ENCODE measurements around the gene VWA8. TPM values are rescaled to one million over a fixed set of nuclear protein-coding genes. Genes with fewer than 3 reads are reported as not detected.
A peak's percentile ranks its signal among the peaks of the same experiment; 100 is the strongest.

VWA8 gene
- total RNA-seq, 1 experiment from 2014 or later = 21.4 TPM

DNA sequence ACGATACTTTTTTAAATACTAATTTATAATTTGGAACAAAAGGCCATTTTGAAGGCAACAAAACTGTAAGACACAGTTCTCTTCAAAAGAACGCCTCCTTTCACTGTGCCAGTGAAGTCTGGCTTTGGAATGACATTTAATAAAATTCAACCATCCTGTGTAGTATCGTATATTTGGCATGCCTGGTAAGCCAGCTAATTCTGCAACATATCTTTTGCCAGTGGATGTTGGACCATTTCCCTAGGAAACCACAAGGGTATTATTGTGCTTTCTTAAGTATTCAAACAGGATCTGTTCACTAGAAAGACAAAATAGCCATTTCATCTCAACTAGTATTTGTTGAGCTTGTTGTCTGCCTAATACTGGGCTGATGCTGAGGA lies 391.9 kb downstream of the VWA8 start:
- peaks cover 5% of the 10 kb centered on the region for H3K36me3 Mint-ChIP-seq (ENCODE audit: insufficient read depth, unreplicated experiment)
- no peak for DNase-seq (ENCODE audit: unreplicated experiment)
- no peaks in the 10 kb centered on the region for H3K27me3 Mint-ChIP-seq (ENCODE audit: insufficient read depth, unreplicated experiment)
- ChIA-PET CTCF (no interaction called here), POLR2A (interaction anchor here (0.7 kb wide), 1 partner anchor 39 kb away, joined by 4 read pairs; no protein-coding TSS in a partner anchor)
- peak overlapping the region; percentile 31 for H3K27ac Mint-ChIP-seq (ENCODE audit: low read depth, unreplicated experiment)
- no peak overlapping the region for H3K4me3 Mint-ChIP-seq (ENCODE audit: unreplicated experiment)
- no peaks in the 10 kb centered on the region for H3K9me3 Mint-ChIP-seq (ENCODE audit: unreplicated experiment)
- intact Hi-C loops (cut with micrococcal nuclease) = loop anchor here (10.0 kb wide), 1 partner anchor 154 kb away; no protein-coding TSS in a partner anchor
- TF ChIP-seq, protein P1, sequence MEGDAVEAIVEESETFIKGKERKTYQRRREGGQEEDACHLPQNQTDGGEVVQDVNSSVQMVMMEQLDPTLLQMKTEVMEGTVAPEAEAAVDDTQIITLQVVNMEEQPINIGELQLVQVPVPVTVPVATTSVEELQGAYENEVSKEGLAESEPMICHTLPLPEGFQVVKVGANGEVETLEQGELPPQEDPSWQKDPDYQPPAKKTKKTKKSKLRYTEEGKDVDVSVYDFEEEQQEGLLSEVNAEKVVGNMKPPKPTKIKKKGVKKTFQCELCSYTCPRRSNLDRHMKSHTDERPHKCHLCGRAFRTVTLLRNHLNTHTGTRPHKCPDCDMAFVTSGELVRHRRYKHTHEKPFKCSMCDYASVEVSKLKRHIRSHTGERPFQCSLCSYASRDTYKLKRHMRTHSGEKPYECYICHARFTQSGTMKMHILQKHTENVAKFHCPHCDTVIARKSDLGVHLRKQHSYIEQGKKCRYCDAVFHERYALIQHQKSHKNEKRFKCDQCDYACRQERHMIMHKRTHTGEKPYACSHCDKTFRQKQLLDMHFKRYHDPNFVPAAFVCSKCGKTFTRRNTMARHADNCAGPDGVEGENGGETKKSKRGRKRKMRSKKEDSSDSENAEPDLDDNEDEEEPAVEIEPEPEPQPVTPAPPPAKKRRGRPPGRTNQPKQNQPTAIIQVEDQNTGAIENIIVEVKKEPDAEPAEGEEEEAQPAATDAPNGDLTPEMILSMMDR (IDR thresholded peaks at IDR 0.05; ENCODE audit: unreplicated experiment) = no peak
- no peaks in the 10 kb centered on the region for H3K4me1 Mint-ChIP-seq (ENCODE audit: insufficient read depth, unreplicated experiment)
- no TSS peak for BruUV-seq (replicated peaks)

DNA sequence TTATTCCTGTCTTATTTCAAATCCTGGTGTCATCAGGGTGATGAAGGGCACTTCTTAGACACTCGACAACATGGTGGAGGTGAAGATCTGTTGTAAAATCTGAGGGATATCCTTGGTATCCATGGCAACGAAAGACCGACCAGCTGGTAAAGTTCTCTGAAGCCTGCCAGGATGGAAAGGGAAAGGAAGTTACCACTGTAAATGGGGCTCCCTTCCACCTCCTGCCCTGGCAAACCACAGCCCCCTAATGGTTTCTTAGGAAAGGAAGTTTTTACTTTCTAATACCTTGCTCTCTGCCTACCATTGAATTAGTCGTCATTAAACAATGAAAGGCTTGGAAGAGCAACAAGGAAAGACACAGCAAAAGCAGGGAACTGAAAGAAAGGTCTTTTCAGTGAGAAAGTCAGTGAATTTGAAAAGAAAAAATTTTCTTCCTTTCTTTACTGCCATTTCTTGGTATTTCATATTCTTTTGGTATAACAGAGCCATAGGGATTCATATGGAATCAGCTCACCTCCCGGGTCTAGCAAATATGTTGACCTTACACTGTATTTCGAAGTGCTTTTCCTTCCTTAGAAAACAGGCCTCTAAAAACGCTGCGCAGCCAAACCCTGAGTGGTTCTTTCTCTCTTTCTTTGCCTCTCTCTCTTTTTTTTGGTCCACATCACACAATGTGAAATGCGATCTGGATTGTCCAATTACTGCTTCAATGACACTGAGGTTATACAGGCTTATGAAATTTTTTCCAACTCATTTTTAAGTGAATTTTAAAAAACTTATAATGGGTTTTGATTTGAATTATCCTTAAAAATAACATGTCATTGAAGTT lies 392.6 kb downstream of the VWA8 start:
- ChIA-PET POLR2A (interaction anchor here (0.7 kb wide), 1 partner anchor 39 kb away, joined by 4 read pairs; no protein-coding TSS in a partner anchor), CTCF (no interaction called here)
- TF ChIP-seq, protein P1 (IDR thresholded peaks at IDR 0.05; ENCODE audit: unreplicated experiment) = no peak
- Mint-ChIP-seq H3K36me3 (ENCODE audit: insufficient read depth, unreplicated experiment) (peaks cover 5% of the 10 kb centered on the region), H3K9me3 (ENCODE audit: unreplicated experiment) (no peaks in the 10 kb centered on the region), H3K4me3 (ENCODE audit: unreplicated experiment) (no peak overlapping the region), H3K27me3 (ENCODE audit: insufficient read depth, unreplicated experiment) (no peaks in the 10 kb centered on the region), H3K27ac (ENCODE audit: low read depth, unreplicated experiment) (no peak overlapping the region), H3K4me1 (ENCODE audit: insufficient read depth, unreplicated experiment) (no peaks in the 10 kb centered on the region)
- DNase-seq (ENCODE audit: unreplicated experiment) = no peak
- BruUV-seq (replicated peaks) = no TSS peak
- intact Hi-C loops (cut with micrococcal nuclease) = loop anchor here (10.0 kb wide), 1 partner anchor 154 kb away; no protein-coding TSS in a partner anchor

DNA sequence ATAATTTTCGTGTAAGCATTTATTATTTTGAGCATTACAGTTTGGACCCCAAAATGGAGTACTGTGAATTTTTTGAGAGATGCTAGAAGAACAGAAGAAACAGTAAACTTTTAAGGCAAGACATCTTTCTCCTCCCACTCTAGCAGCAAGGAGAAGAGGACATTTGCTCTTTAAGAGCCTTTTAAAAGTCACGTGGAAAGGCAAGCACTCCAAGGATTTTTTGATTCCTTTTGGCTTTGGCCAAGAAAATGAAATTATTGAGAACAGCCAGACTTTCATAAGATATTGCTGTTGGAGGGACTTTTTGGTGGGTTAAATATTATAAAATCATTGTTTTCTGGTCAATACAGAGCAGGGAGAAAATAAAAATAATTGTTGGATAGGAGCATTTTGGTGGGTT lies 393.5 kb downstream of the VWA8 start:
- Mint-ChIP-seq H3K9me3 (ENCODE audit: unreplicated experiment) (no peaks in the 10 kb centered on the region), H3K27ac (ENCODE audit: low read depth, unreplicated experiment) (no peak overlapping the region), H3K4me3 (ENCODE audit: unreplicated experiment) (no peak overlapping the region), H3K4me1 (ENCODE audit: insufficient read depth, unreplicated experiment) (peaks cover 4% of the 10 kb centered on the region), H3K27me3 (ENCODE audit: insufficient read depth, unreplicated experiment) (no peaks in the 10 kb centered on the region), H3K36me3 (ENCODE audit: insufficient read depth, unreplicated experiment) (peaks cover 9% of the 10 kb centered on the region)
- ChIA-PET POLR2A (interaction anchor here (0.7 kb wide), 2 partner anchors 423 to 607 kb away, joined by 3 read pairs; no protein-coding TSS in a partner anchor), CTCF (no interaction called here)
- BruUV-seq (replicated peaks) = no TSS peak
- intact Hi-C loops (cut with micrococcal nuclease) = loop anchor here (10.0 kb wide), 1 partner anchor 153 kb away; no protein-coding TSS in a partner anchor
- DNase-seq (ENCODE audit: unreplicated experiment) = no peak
- TF ChIP-seq, protein P1 (IDR thresholded peaks at IDR 0.05; ENCODE audit: unreplicated experiment) = no peak

DNA sequence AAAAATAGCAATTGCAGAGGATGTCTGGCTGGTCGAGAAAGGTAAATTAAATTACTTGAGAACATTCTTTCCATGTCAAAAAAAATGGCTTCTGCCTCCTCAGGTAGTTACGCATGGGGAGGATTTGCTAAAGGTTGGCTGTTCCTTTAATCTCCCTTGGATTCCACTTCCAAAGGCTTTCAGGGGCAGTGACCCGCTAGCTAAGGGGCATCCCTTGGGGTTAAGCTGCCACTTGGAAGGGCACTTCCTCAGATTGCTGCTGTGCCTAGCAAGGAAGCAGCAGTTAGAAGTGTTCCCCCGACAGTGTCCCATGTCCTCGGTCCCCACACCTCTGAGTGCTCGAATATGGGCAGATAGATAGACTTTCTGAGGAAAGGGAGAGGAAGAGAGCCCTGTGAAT lies 395.1 kb downstream of the VWA8 start:
- Mint-ChIP-seq H3K27me3 (ENCODE audit: insufficient read depth, unreplicated experiment) (no peaks in the 10 kb centered on the region), H3K27ac (ENCODE audit: low read depth, unreplicated experiment) (no peak overlapping the region), H3K36me3 (ENCODE audit: insufficient read depth, unreplicated experiment) (peaks cover 11% of the 10 kb centered on the region), H3K9me3 (ENCODE audit: unreplicated experiment) (no peaks in the 10 kb centered on the region), H3K4me3 (ENCODE audit: unreplicated experiment) (no peak overlapping the region), H3K4me1 (ENCODE audit: insufficient read depth, unreplicated experiment) (peaks cover 10% of the 10 kb centered on the region)
- ChIA-PET POLR2A (no interaction called here), CTCF (interaction anchor here (0.6 to 0.7 kb wide), 3 partner anchors 20 to 106 kb away, joined by 3 read pairs; no protein-coding TSS in a partner anchor)
- TF ChIP-seq, protein P1 (IDR thresholded peaks at IDR 0.05; ENCODE audit: unreplicated experiment) = no peak
- intact Hi-C loops (cut with micrococcal nuclease) = loop anchor here (10.0 kb wide), 1 partner anchor 151 kb away; no protein-coding TSS in a partner anchor
- BruUV-seq (replicated peaks) = no TSS peak
- DNase-seq (ENCODE audit: unreplicated experiment) = no peak

Data from MCF 10A (cell line).